Measurements from ENCODE around the gene HOXC4. TPM values are rescaled to one million over a fixed set of nuclear protein-coding genes. Genes with fewer than 3 reads are reported as not detected.

HOXC4 gene
- total RNA-seq, 2 donors from 2014 or later = 0.20 TPM; not detected in 1

DNA sequence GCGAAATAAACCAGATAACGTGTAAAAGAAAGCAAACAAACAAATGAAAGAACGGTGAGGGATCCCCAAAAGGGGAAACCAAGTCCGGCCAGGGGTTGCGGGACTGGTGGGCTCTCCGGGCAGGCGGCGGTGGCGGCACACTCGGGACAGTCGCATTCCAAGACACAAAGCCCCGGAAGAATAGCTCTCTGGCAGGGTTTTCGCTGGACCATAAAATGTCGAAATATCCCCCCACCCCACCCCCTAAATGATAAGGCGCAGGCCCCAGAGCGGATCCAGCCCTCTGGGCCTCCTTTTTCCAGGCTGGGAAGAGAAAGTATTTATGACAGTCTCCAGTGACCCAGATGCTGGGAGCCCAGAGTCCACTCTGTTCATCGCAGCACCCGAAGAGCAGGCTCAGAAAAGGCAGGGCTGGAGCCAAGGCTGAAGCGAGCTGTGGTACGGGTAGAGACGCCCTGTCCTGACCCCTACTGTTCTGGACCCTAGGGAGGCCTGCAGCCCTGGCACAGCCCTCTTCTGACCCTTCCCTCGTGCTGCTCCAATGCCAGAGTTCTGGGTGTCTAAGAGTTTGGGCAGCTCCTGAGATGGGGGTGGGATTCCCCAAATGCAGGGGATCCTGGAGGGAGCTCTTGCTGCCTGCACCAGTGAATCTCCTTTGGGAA lies 46.9 kb upstream of the HOXC4 start:
- no peak overlapping the region for H3K27ac ChIP-seq
- no peak for TF ChIP-seq CTCF (IDR thresholded peaks at IDR 0.05)
- peak overlapping the region in 1 of 2 donors; percentile 30 for H3K4me3 ChIP-seq
- H3K36me3 ChIP-seq = no peaks in the 10 kb centered on the region
- peaks cover 48 to 62% of the 10 kb centered on the region in 2 donors for H3K27me3 ChIP-seq
- H3K9me3 ChIP-seq = no peaks in the 10 kb centered on the region
- peaks cover 0 to 18% of the 10 kb centered on the region in 2 donors for H3K4me1 ChIP-seq
- no peak for DNase-seq (ENCODE audit: low spot score)

DNA sequence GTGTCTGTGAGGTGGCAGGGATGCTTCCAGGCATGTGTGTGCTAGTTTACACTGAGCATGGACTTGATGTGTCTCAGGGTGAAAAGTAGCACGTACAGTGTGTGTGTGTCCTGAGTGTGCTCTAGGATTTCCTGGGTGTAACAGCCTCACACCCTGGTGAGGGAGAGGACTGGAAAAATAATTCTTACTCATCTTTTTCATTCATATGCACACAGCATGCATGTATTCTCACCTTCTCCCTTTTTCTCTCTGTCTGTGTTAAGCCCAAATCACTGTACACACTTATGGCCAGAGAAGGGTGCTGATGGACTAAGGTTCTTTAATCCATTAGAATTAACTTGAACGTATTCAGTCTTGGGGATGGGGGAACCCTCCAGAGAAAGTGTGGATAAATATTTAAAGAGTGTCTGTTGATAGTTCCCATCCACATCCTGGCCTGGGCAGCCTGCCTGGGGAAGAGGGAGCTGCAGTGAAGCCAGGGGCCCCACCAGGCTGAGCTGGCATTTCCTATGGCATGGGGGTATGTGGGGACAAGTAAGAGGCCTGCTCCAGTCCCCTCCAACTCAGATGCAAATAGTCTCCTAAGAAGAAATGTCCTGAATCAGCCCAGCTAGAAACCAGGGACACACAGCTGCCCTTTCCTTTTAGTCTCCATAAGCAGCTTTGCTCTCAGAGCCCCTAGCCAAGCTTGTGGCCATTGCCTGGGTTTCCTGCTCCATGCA lies 45.9 kb upstream of the HOXC4 start:
- no peak overlapping the region for H3K27ac ChIP-seq
- H3K4me3 ChIP-seq = no peak overlapping the region
- no peaks in the 10 kb centered on the region for H3K36me3 ChIP-seq
- H3K9me3 ChIP-seq = no peaks in the 10 kb centered on the region
- H3K4me1 ChIP-seq = peaks cover 0 to 18% of the 10 kb centered on the region in 2 donors
- peaks cover 46 to 56% of the 10 kb centered on the region in 2 donors for H3K27me3 ChIP-seq
- no peak for DNase-seq (ENCODE audit: low spot score)
- TF ChIP-seq CTCF (IDR thresholded peaks at IDR 0.05) = no peak

DNA sequence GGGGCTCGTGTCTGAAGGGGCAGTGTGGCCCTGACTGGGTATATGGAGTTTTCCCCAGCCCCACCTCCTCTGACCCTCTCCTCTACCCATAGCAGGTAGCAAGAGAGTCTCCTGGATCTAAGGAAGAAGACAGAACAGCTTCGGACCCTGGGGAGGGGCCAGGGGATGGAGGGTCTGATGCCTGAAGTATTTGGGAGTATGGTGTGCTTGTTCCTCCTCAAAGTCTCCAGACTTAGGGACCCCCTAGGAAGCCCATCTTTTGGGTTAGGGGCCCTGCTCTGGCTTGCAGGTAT lies 45.4 kb upstream of the HOXC4 start:
- no peak overlapping the region for H3K27ac ChIP-seq
- no peak for DNase-seq (ENCODE audit: low spot score)
- no peak overlapping the region for H3K4me3 ChIP-seq
- peaks cover 42 to 51% of the 10 kb centered on the region in 2 donors for H3K27me3 ChIP-seq
- H3K4me1 ChIP-seq = peaks cover 0 to 18% of the 10 kb centered on the region in 2 donors
- no peaks in the 10 kb centered on the region for H3K36me3 ChIP-seq
- H3K9me3 ChIP-seq = no peaks in the 10 kb centered on the region
- TF ChIP-seq CTCF (IDR thresholded peaks at IDR 0.05) = no peak

- Histone ChIP-seq H3K4me3 (peak overlapping the region in 1 of 2 donors; percentile 25), H3K27ac (no peak overlapping the region), H3K4me1 (peaks cover 0 to 21% of the 10 kb centered on the region in 2 donors), H3K27me3 (peaks cover 46 to 59% of the 10 kb centered on the region in 2 donors), H3K9me3 (no peaks in the 10 kb centered on the region), H3K36me3 (no peaks in the 10 kb centered on the region)
- TF ChIP-seq CTCF (IDR thresholded peaks at IDR 0.05) = no peak
- no peak for DNase-seq (ENCODE audit: low spot score)
These were observed 44.2 kb upstream of the HOXC4 start for GRCh38 chr12:54009171-54010052.

GRCh38 chr12:54010053-54010971 lies 43.3 kb upstream of the HOXC4 start:
- Histone ChIP-seq H3K4me3 (no peak overlapping the region), H3K36me3 (no peaks in the 10 kb centered on the region), H3K4me1 (peaks cover 0 to 25% of the 10 kb centered on the region in 2 donors), H3K9me3 (no peaks in the 10 kb centered on the region), H3K27ac (no peak overlapping the region), H3K27me3 (peaks cover 48 to 68% of the 10 kb centered on the region in 2 donors)
- no peak for TF ChIP-seq CTCF (IDR thresholded peaks at IDR 0.05)
- no peak for DNase-seq (ENCODE audit: low spot score)

Measured in right atrium auricular region (tissue), 2 donors.